OCI-LY3 (cell line): Measurements from ENCODE around the gene DHX35.

Source experiments
- CTCF ChIP-seq: fragments of 200-600, 300-600 bp; sonication (generic); IDR thresholded peaks from 2 replicates; pipeline ENCODE4 v1.5.1; 2014; ENCODE audit warnings: antibody characterized with exemption, low read length, low read depth
- EZH2phosphoT487 ChIP-seq: fragments of 200-600 bp; shearing (Covaris generic); IDR thresholded peaks from 2 replicates; pipeline ENCODE4 v1.6.1; 2018; ENCODE audit warnings: antibody characterized with exemption, mixed run types, low read depth

GRCh38 chr20:38973645-38974044 lies 11.5 kb downstream of the DHX35 start:
- TF ChIP-seq CTCF = no peak
- TF ChIP-seq EZH2phosphoT487 = no peak
